ENCODE measurements around the gene NMNAT1. TPM values are rescaled to one million over a fixed set of nuclear protein-coding genes. Genes with fewer than 3 reads are reported as not detected.

NMNAT1 gene
- total and polyA plus RNA-seq, 2 of the 8 experiments (the other 6 are each of a cell fraction or from before 2014, with no cell fraction given): 2.0 to 2.5 TPM

DNA sequence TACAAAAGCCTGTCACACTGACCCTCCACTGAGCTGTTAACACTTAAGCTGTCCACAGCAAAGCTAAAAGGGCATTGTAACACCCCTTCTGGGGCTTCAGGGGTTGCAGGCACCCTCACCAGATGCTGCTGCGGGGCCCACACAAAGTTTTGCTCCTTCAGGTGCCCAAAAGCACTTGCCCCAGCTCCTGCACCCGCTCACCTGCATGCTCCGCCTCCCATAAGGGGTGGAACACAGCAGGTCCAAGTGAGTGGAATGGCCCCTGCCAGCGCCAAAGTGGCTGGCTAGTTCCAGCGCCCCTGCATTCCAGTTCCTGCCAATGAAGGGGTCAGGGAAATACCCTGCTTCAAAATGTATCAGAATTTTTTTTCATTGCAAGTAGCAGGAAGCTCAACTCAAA is 46.5 kb downstream of the NMNAT1 start (continued):
- no peak for TF ChIP-seq GABPA (IDR thresholded peaks at IDR 0.05; ENCODE audit: borderline replicate concordance, insufficient read depth, low read length)

All from H1 (cell line).